Tibial artery (tissue), 4 donors: Measurements from ENCODE around the gene SMOC2.

Experiments used
- DNase-seq, 2 donors: peaks; one replicate each; pipeline ENCODE4 v3.0.0-alpha.2; 2019
- H3K27ac ChIP-seq, 2 donors: fragments of 200-600 bp; sonication (generic) in 1 of 2; 1 replicate in 1 of 2; 2 replicates in 1 of 2; pipeline ENCODE4 v1.5.1; 2018 to 2019; ENCODE audit warnings: mild to moderate bottlenecking in 1 of 2
- H3K27me3 ChIP-seq, 2 donors: fragments of 200-600 bp; sonication (generic) in 1 of 2; one replicate each; pipeline versions ENCODE4 v1.5.1 to v1.6.0; 2016 to 2019
- H3K36me3 ChIP-seq, 3 donors: fragments of 200-600 bp; sonication (generic) in 2 of 3; one replicate each; pipeline ENCODE4 v1.5.1; 2016 to 2019; ENCODE audit warnings: mild to moderate bottlenecking in 2 of 3
- H3K4me1 ChIP-seq, 4 donors: fragments of 200-600 bp; sonication (generic) in 2 of 4; 1 replicate in 3 of 4; 2 replicates in 1 of 4; pipeline ENCODE4 v1.5.1; 2016 to 2019
- H3K4me3 ChIP-seq, 2 donors: fragments of 200-600 bp; sonication (generic) in 1 of 2; 1 replicate in 1 of 2; 2 replicates in 1 of 2; pipeline ENCODE4 v1.5.1; 2018 to 2019; ENCODE audit warnings: mild to moderate bottlenecking in 2 of 2
- H3K9me3 ChIP-seq, 3 donors: fragments of 200-600 bp; sonication (generic) in 1 of 3; one replicate each; pipeline ENCODE4 v1.5.1; 2016 to 2019
- CTCF ChIP-seq, 2 experiments: fragments of 200-600 bp in 1 of 2; fragments of 450-650 bp in 1 of 2; IDR thresholded peaks; one replicate each; pipeline ENCODE4 v1.5.1; 2017 to 2019; ENCODE audit warnings: antibody characterized with exemption in 2 of 2, mild to moderate bottlenecking in 1 of 2, moderate library complexity in 1 of 2
- intact Hi-C: fragments of 100-400 bp; cut with DNase I; formaldehyde crosslinking; loops from one replicate; pipeline ENCODE4 v1.15.0; 2023; ENCODE audit warnings: low total_unique reads

Gene SMOC2

DNA sequence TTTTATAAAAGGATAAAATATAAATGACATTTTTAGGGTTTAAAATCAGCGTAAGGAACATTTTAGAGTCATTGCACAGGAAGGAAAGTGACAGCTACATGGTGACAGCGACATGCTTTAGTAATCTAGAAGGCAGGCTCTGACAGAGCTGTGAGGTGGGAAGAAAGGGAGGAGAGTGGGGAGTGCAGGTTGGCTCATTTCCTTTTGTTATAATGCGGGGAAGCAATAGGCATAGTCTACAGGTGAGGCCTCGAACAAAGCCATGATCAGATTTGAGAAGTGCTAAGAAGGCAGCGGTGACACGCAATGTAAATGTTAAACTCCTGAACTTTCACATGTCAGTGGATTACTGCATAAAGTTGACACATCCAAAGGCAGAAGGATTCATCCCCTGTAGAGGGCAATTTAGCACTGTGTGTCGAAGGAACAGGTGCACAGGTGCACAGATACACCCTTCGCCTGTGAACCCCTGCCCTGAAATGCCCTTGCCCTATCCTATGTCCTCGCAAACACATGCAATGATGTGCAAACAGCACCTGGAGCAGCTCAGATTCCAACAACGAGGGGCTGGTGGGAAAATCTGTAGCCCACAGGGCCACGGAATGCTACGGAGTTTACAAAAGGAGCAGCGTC, 32.4 kb upstream of the SMOC2 start:
- no peak for DNase-seq
- no peaks in the 10 kb centered on the region for H3K9me3 ChIP-seq
- H3K4me3 ChIP-seq: no peak overlapping the region
- TF ChIP-seq CTCF (IDR thresholded peaks at IDR 0.05): no peak
- no peaks in the 10 kb centered on the region for H3K4me1 ChIP-seq
- no peak overlapping the region for H3K27ac ChIP-seq
- intact Hi-C loops: no loop called here
- no peaks in the 10 kb centered on the region for H3K36me3 ChIP-seq
- H3K27me3 ChIP-seq: no peaks in the 10 kb centered on the region

DNA sequence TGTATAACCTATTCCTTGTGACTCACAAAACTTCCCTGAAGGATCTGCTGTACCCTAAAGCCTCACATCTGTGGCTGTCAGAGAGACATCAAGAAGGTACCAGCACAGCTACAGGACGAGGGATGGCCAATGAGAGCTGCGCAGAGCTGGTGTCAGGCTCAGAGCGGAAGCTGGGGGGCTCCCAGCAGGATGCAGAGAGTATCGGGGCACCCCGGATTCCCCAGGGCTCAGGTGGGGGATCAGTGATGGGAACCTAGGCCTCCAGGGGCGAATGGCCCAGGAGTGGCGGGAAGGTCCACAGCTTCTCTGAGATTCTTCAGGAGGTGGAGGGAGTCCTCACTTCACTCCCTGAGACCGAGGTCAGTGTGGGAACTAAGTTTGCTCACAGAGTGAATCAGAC, 30.9 kb upstream of the SMOC2 start:
- no peak overlapping the region for H3K4me3 ChIP-seq

DNA sequence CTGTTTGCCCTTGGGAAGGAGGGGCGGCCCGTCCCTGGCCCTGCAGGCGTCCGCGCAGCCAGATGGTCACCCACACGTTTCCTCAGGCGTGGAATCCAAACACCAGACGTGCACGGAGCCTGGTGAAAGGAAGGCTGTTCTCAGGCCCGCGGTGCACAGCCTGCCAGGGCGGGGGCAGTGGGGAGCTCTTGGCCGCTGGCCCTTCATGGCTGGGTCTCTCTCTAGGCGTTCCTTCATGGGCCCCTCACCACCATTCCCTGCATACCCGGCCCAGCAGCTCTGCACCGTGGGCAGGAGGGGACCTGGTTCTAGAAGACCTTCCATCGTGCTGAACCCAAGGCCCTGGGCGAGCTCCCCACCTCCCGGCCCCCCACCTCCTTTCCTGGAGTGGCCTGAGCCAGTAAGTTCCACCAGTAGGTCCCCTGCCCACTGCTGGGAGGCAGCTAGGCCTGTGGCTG, 30.4 kb upstream of the SMOC2 start:
- H3K27ac ChIP-seq: no peak overlapping the region
- no peak for TF ChIP-seq CTCF (IDR thresholded peaks at IDR 0.05)

More for the DNA sequence above, 30.9 kb upstream of the SMOC2 start:
- DNase-seq: no peak
- Histone ChIP-seq H3K4me1 (peaks cover 0 to 10% (median 5%) of the 10 kb centered on the region in 4 donors), H3K27ac (no peak overlapping the region), H3K9me3 (no peaks in the 10 kb centered on the region), H3K27me3 (no peaks in the 10 kb centered on the region), H3K36me3 (no peaks in the 10 kb centered on the region)
- no peak for TF ChIP-seq CTCF (IDR thresholded peaks at IDR 0.05)
- intact Hi-C loops: no loop called here

GRCh38 chr6:168411130-168411529, 29.9 kb upstream of the SMOC2 start:
- H3K36me3 ChIP-seq: no peaks in the 10 kb centered on the region
- H3K4me3 ChIP-seq: no peak overlapping the region
- H3K4me1 ChIP-seq: peaks cover 0 to 17% (median 10%) of the 10 kb centered on the region in 4 donors
- H3K27ac ChIP-seq: no peak overlapping the region
- H3K9me3 ChIP-seq: no peaks in the 10 kb centered on the region
- no peak for TF ChIP-seq CTCF (IDR thresholded peaks at IDR 0.05)
- intact Hi-C loops: no loop called here
- peak in 1 of 2 donors; percentile 62 for DNase-seq
- no peaks in the 10 kb centered on the region for H3K27me3 ChIP-seq

More for the DNA sequence above, 30.4 kb upstream of the SMOC2 start:
- Histone ChIP-seq H3K4me3 (no peak overlapping the region), H3K36me3 (no peaks in the 10 kb centered on the region), H3K27me3 (no peaks in the 10 kb centered on the region), H3K4me1 (peaks cover 0 to 16% (median 9%) of the 10 kb centered on the region in 4 donors), H3K9me3 (no peaks in the 10 kb centered on the region)
- intact Hi-C loops: no loop called here
- no peak for DNase-seq

GRCh38 chr6:168411793-168412192, 29.2 kb upstream of the SMOC2 start:
- Histone ChIP-seq H3K27me3 (no peaks in the 10 kb centered on the region), H3K4me3 (no peak overlapping the region), H3K4me1 (peaks cover 0 to 17% (median 10%) of the 10 kb centered on the region in 4 donors), H3K27ac (no peak overlapping the region), H3K9me3 (no peaks in the 10 kb centered on the region), H3K36me3 (no peaks in the 10 kb centered on the region)
- no peak for TF ChIP-seq CTCF (IDR thresholded peaks at IDR 0.05)
- DNase-seq: no peak
- intact Hi-C loops: no loop called here
